IMR-90 (cell line): ENCODE results near the gene LRRFIP1. TPM values are rescaled to one million over a fixed set of nuclear protein-coding genes. Genes with fewer than 3 reads are reported as not detected.

Experiments used
- ATAC-seq: fragments of 200-7000 bp; cut with Tn5 transposase; 2 replicates; pipeline ENCODE4 v1.9.1; 2020; ENCODE audit warnings: low read depth, mild to moderate bottlenecking, moderate library complexity
- BruUV-seq: library from RNA; stranded (reverse); fragments of 400-500 nt; replicated peaks from 2 replicates; lab custom pipeline; 2021; lab: Mats Ljungman, UMichigan
- CTCF ChIA-PET: fragments of 300-600 bp; formaldehyde crosslinking; extraction: SDS; loops from one replicate; lab custom pipeline; 2021; ENCODE audit warnings: antibody characterized with exemption; lab: Yijun Ruan, JAX
- POLR2A ChIA-PET: fragments of 300-600 bp; sonication (Branson Sonifier 250); formaldehyde crosslinking; loops from one replicate; lab custom pipeline; 2022; ENCODE audit warnings: antibody characterized with exemption; ENCODE audit not compliant: unreplicated experiment; lab: Charles Lee
- DNase-seq: peaks from one replicate; pipeline ENCODE4 v3.0.0; 2013
- H2AFZ ChIP-seq: replicated peaks from 2 replicates; pipeline ENCODE3; 2013; ENCODE audit warnings: low read length, mild to moderate bottlenecking; ENCODE audit not compliant: poor library complexity
- H2AK5ac ChIP-seq: 2 replicates; pipeline ENCODE4 v1.6.1; 2013; ENCODE audit warnings: low read depth, low read length, inconsistent platforms
- H2AK9ac ChIP-seq: replicated peaks from 2 replicates; pipeline ENCODE3; 2013; ENCODE audit warnings: mild to moderate bottlenecking, low read depth, low read length, moderate library complexity; ENCODE audit not compliant: poor library complexity
- H2BK120ac ChIP-seq: 2 replicates; pipeline ENCODE4 v1.6.1; 2013; ENCODE audit warnings: low read depth, low read length, inconsistent platforms
- H2BK15ac ChIP-seq: 3 replicates; pipeline ENCODE4 v1.6.1; 2013; ENCODE audit warnings: low read depth, low read length, inconsistent platforms
- H2BK20ac ChIP-seq: 2 replicates; pipeline ENCODE4 v1.6.1; 2013; ENCODE audit warnings: low read depth, mild to moderate bottlenecking, inconsistent platforms, low read length, moderate library complexity
- H2BK5ac ChIP-seq: 2 replicates; pipeline ENCODE4 v1.6.1; 2013; ENCODE audit warnings: mild to moderate bottlenecking, low read depth, low read length, inconsistent platforms; ENCODE audit not compliant: poor library complexity, severe bottlenecking
- H3K14ac ChIP-seq: replicated peaks from 2 replicates; pipeline ENCODE4 v1.6.1; 2013; ENCODE audit warnings: low read depth, low read length, inconsistent platforms
- H3K18ac ChIP-seq: 2 replicates; pipeline ENCODE4 v1.6.1; 2013; ENCODE audit warnings: low read depth, low read length, control low read depth
- H3K23ac ChIP-seq: 2 replicates; pipeline ENCODE4 v1.6.1; 2013; ENCODE audit warnings: low read depth, low read length, inconsistent platforms
- H3K27ac ChIP-seq: 2 replicates; pipeline ENCODE4 v1.5.1; 2013; ENCODE audit warnings: mild to moderate bottlenecking, control low read depth, low read length; ENCODE audit not compliant: insufficient read depth
- H3K27me3 ChIP-seq: 2 replicates; pipeline ENCODE4 v1.6.1; 2013; ENCODE audit warnings: low read length; ENCODE audit not compliant: control insufficient read depth, insufficient read depth
- H3K36me3 ChIP-seq: 2 replicates; pipeline ENCODE4 v1.6.1; 2013; ENCODE audit warnings: low read length, mixed read lengths; ENCODE audit not compliant: control insufficient read depth, insufficient read depth
- H3K4ac ChIP-seq: 2 replicates; pipeline ENCODE4 v1.6.1; 2013; ENCODE audit warnings: low read depth, low read length, inconsistent platforms
- H3K4me1 ChIP-seq: 2 replicates; pipeline ENCODE4 v1.6.1; 2013; ENCODE audit warnings: low read length, mixed read lengths; ENCODE audit not compliant: control insufficient read depth, insufficient read depth
- H3K4me2 ChIP-seq: 2 replicates; pipeline ENCODE4 v1.6.1; 2013; ENCODE audit warnings: low read depth, mild to moderate bottlenecking, control low read depth, low read length, moderate library complexity
- H3K4me3 ChIP-seq: 2 replicates; pipeline ENCODE4 v1.5.1; 2013; ENCODE audit warnings: low read depth, mild to moderate bottlenecking, control low read depth, low read length, moderate library complexity; ENCODE audit not compliant: insufficient read depth
- H3K56ac ChIP-seq: 2 replicates; pipeline ENCODE4 v1.6.1; 2013; ENCODE audit warnings: low read length, inconsistent platforms; ENCODE audit not compliant: insufficient read depth; ENCODE audit errors: extremely low read depth
- H3K79me1 ChIP-seq, 2 experiments: 2 replicates each; pipeline ENCODE4 v1.6.1; 2013; ENCODE audit warnings: low read length in 2 of 2, inconsistent platforms in 1 of 2, low read depth in 1 of 2
- H3K9ac ChIP-seq: 2 replicates; pipeline ENCODE4 v1.6.1; 2013; ENCODE audit warnings: low read depth, low read length, control low read depth
- H3K9me1 ChIP-seq: 2 replicates; pipeline ENCODE4 v1.6.1; 2013; ENCODE audit warnings: low read length, inconsistent platforms; ENCODE audit not compliant: insufficient read depth
- H3K9me3 ChIP-seq: 2 replicates; pipeline ENCODE4 v1.6.1; 2013; ENCODE audit warnings: low read length; ENCODE audit not compliant: control insufficient read depth, insufficient read depth
- H4K20me1 ChIP-seq: 2 replicates; pipeline ENCODE4 v1.6.1; 2013; ENCODE audit warnings: low read length, inconsistent platforms; ENCODE audit not compliant: insufficient read depth
- H4K5ac ChIP-seq: 2 replicates; pipeline ENCODE4 v1.6.1; 2013; ENCODE audit warnings: mild to moderate bottlenecking, low read depth, low read length, control low read depth
- H4K8ac ChIP-seq, 2 experiments: 2 replicates each; pipeline ENCODE4 v1.6.1; 2013; ENCODE audit warnings: low read depth in 2 of 2, low read length in 2 of 2, control low read depth in 1 of 2, inconsistent platforms in 1 of 2
- H4K91ac ChIP-seq: 2 replicates; pipeline ENCODE4 v1.6.1; 2013; ENCODE audit warnings: low read depth, low read length, inconsistent platforms; ENCODE audit not compliant: insufficient read depth
- BHLHE40 ChIP-seq: fragments of 150-350 bp; IDR thresholded peaks from 2 replicates; pipeline ENCODE4 v1.6.1; 2016; ENCODE audit warnings: mild to moderate bottlenecking, low read depth, low read length
- CTCF ChIP-seq: conservative IDR thresholded peaks from 2 replicates; pipeline ENCODE4 v1.5.1; 2012; ENCODE audit warnings: mild to moderate bottlenecking, low read depth, low read length, improper control_type of control experiment
- NFE2L2 ChIP-seq: fragments of 150-350 bp; IDR thresholded peaks from 2 replicates; pipeline ENCODE4 v1.6.1; 2016; ENCODE audit warnings: low read depth, mild to moderate bottlenecking, low read length
- RFX5 ChIP-seq: IDR thresholded peaks from 2 replicates; pipeline ENCODE4 v1.8.0; 2012; ENCODE audit warnings: low read depth, mild to moderate bottlenecking, low read length, moderate library complexity
- SMC3 ChIP-seq: fragments of 150-350 bp; IDR thresholded peaks from 2 replicates; pipeline ENCODE4 v1.6.1; 2016; ENCODE audit warnings: low read depth, mild to moderate bottlenecking, antibody characterized with exemption, low read length, moderate library complexity
- USF2 ChIP-seq: fragments of 150-350 bp; IDR thresholded peaks from 2 replicates; pipeline ENCODE4 v1.6.1; 2017; ENCODE audit warnings: mild to moderate bottlenecking, antibody characterized with exemption, low read length, low read depth
- WGBS, 2 experiments: methylation state at CpG; one replicate each; pipeline versions ENCODE4 v1.1.5 to v1.1.7; 2013; ENCODE audit warnings: missing lambda C conversion rate in 2 of 2; ENCODE audit not compliant: insufficient read length in 1 of 2; ENCODE audit errors: extremely low coverage in 2 of 2; 5-methylcytosine and 5-hydroxymethylcytosine counted together
- dilution Hi-C: fragments of 300-500 bp; cut with HindIII; formaldehyde crosslinking; loops from one replicate; pipeline ENCODE4 v1.14.3; 2018; ENCODE audit warnings: low sequenced_read_pairs; ENCODE audit not compliant: unreplicated experiment
- in situ Hi-C: fragments of 300-500 bp; cut with MboI; formaldehyde crosslinking; loops from 3 replicates; pipeline ENCODE4 v1.14.3; 2019; ENCODE audit warnings: low sequenced_read_pairs, inconsistent platforms, mixed read lengths
- intact Hi-C: fragments of 100-400 bp; cut with micrococcal nuclease; formaldehyde crosslinking; loops from 2 replicates; pipeline ENCODE4 v1.10.0; 2022
- polyA plus RNA-seq, 3 experiments: library from polyadenylated mRNA; depleted of rRNA; stranded (reverse); fragments of >200 nt; gene quantifications; 2 replicates each; pipeline ENCODE4 v1.2.3, GENCODE V29; 2012; ENCODE audit warnings: low replicate concordance in 1 of 3
- total RNA-seq: library from RNA; depleted of rRNA; stranded (reverse); fragments of >200 nt; gene quantifications from 2 replicates; pipeline ENCODE4 v1.2.3, GENCODE V29; 2012

LRRFIP1 gene
- total and polyA plus RNA-seq, 2 of the 4 experiments (the other 2 are of a cell fraction): 52.2 to 54.4 TPM

- intact Hi-C loops (loop anchor here (5.0 kb wide), 1 partner anchor 34 kb away; no protein-coding TSS in a partner anchor), dilution Hi-C loops (no loop called here), in situ Hi-C loops (loop anchor here (25.0 kb wide), 1 partner anchor 614 kb away; no protein-coding TSS in a partner anchor)
- Histone ChIP-seq H3K27ac (no peak overlapping the region), H3K36me3 (peaks cover 2% of the 10 kb centered on the region; the same call in 1 of the 2 replicates), H3K9ac (no peak overlapping the region), H3K14ac (no peak overlapping the region), H4K91ac (no peak overlapping the region), H2AFZ (no peak overlapping the region), H2AK5ac (no peak overlapping the region), H3K79me1 (peaks cover 30 to 86% of the 10 kb centered on the region in 2 experiments), H3K56ac (no peak overlapping the region), H3K23ac (peak overlapping the region; percentile 23; the same call in 1 of the 2 replicates), H3K18ac (no peak overlapping the region), H3K27me3 (no peaks in the 10 kb centered on the region), H4K20me1 (peaks cover 52% of the 10 kb centered on the region), H2BK5ac (no peak overlapping the region), H4K8ac (no peak overlapping the region), H2AK9ac (no peak overlapping the region), H2BK15ac (no peak overlapping the region), H2BK20ac (no peak overlapping the region), H3K4me1 (peaks cover 14% of the 10 kb centered on the region), H3K4me2 (peak overlapping the region; percentile 70), H3K9me1 (peaks cover 22% of the 10 kb centered on the region), H3K4me3 (no peak overlapping the region), H2BK120ac (no peak overlapping the region), H3K9me3 (no peaks in the 10 kb centered on the region), H3K4ac (no peak overlapping the region), H4K5ac (no peak overlapping the region)
- ATAC-seq: peak; percentile 74
- ChIA-PET CTCF (no interaction called here), POLR2A (no interaction called here)
- peak; percentile 88 for DNase-seq
- no TSS peak for BruUV-seq
- no CpG with 5 or more reads among the region's 7 CpGs for WGBS, 2 experiments
- no peak for TF ChIP-seq SMC3
- no peak for TF ChIP-seq NFE2L2
- TF ChIP-seq RFX5: no peak
- no peak for TF ChIP-seq CTCF
- peak; percentile 85 for TF ChIP-seq USF2
- TF ChIP-seq BHLHE40: peak; percentile 45; the same call in 1 of the 2 replicates
Observed at GRCh38 chr2:237726401-237726830, 99.0 kb downstream of the LRRFIP1 start.
